ENCODE data around the gene FYTTD1. TPM values are rescaled to one million over a fixed set of nuclear protein-coding genes. Genes with fewer than 3 reads are reported as not detected.

FYTTD1 gene
- total RNA-seq, 1 experiment from 2014 or later, result 45.9 TPM

DNA sequence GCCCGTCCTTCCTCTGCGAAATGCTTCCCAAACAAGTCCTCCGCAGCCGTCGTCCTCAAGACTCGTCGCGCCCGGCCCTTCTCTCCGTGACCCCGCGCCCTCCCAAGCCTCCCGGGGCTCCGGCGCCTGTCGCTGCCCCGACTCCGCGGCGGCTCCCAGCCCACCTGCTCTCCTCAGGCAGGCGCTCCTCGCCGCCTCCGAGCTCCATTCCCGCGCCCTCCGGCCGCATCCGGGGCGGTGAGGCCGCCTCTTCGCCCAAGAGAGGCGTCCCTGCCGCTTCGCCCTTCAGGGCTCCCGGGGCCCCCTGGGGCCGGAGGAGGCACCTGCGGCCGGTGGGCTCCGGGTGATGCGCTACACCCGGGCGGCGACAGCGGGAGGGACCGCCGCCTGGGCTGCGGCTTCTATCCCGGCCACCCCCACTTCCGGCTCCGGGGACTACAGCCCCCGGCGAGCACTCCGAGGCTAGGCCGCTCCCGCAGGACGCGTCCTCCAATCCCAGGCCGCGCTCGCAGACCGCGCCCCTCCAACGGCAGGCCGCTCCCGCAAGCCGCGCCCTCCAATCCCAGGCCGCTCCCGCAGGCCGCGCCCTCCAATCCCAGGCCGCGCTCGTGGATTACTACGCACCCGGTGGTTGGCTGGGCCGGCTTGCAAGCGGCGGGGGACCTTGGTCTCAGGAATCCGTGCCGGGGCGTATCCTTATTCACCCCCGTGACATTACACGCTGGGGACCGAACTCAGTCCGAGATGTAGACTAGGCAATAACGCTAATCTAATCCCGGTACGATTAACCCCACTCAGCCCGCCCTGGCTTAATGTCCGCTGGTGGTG, 13.0 kb upstream of the FYTTD1 start, which contains the start of gene RUBCN:
RUBCN (minus strand) TSS at position 414 of the 828 bp plus-strand sequence; CDS start at position 229, 185 bp downstream.
- Mint-ChIP-seq H3K27ac (ENCODE audit: low read depth, unreplicated experiment) (peak within 1 kb of the TSS; percentile 82), H3K4me1 (ENCODE audit: insufficient read depth, unreplicated experiment) (peaks cover 20% of the 10 kb centered on the region), H3K36me3 (ENCODE audit: insufficient read depth, unreplicated experiment) (no peaks in the 10 kb centered on the region), H3K9me3 (ENCODE audit: unreplicated experiment) (no peaks in the 10 kb centered on the region), H3K27me3 (ENCODE audit: insufficient read depth, unreplicated experiment) (no peaks in the 10 kb centered on the region), H3K4me3 (ENCODE audit: unreplicated experiment) (peak within 1 kb of the TSS; percentile 82)
- BruUV-seq (replicated peaks), result no TSS peak
- peak; percentile 92 for DNase-seq (ENCODE audit: unreplicated experiment)
- TF ChIP-seq CTCF (IDR thresholded peaks at IDR 0.05; ENCODE audit: unreplicated experiment), result no peak
- ChIA-PET POLR2A (interaction anchor here (0.6 to 6.3 kb wide), 7 partner anchors 11 to 65 kb away, joined by 3 to 105 read pairs (median 10); partner anchors contain the start of gene FYTTD1), CTCF (interaction anchor here (0.5 kb wide), 1 partner anchor 214 kb away, joined by 3 read pairs; no protein-coding TSS in a partner anchor)
- intact Hi-C loops (cut with micrococcal nuclease), result loop anchor here (1.0 to 2.0 kb wide), 2 partner anchors 24 to 66 kb away; no protein-coding TSS in a partner anchor

GRCh38 chr3:197737319-197737649, 12.4 kb upstream of the FYTTD1 start:
- Mint-ChIP-seq H3K4me3 (ENCODE audit: unreplicated experiment) (peak overlapping the region; percentile 82), H3K4me1 (ENCODE audit: insufficient read depth, unreplicated experiment) (peaks cover 20% of the 10 kb centered on the region), H3K36me3 (ENCODE audit: insufficient read depth, unreplicated experiment) (no peaks in the 10 kb centered on the region), H3K9me3 (ENCODE audit: unreplicated experiment) (no peaks in the 10 kb centered on the region), H3K27ac (ENCODE audit: low read depth, unreplicated experiment) (peak overlapping the region; percentile 82), H3K27me3 (ENCODE audit: insufficient read depth, unreplicated experiment) (no peaks in the 10 kb centered on the region)
- POLR2A ChIA-PET, result interaction anchor here (0.7 to 6.3 kb wide), 7 partner anchors 11 to 56 kb away, joined by 3 to 105 read pairs (median 4); partner anchors contain the start of gene FYTTD1
- CTCF ChIA-PET, result no interaction called here
- no peak for DNase-seq (ENCODE audit: unreplicated experiment)
- BruUV-seq (replicated peaks), result TSS peak; percentile 82
- no peak for TF ChIP-seq CTCF (IDR thresholded peaks at IDR 0.05; ENCODE audit: unreplicated experiment)
- intact Hi-C loops (cut with micrococcal nuclease), result loop anchor here (1.0 to 2.0 kb wide), 2 partner anchors 25 to 66 kb away; no protein-coding TSS in a partner anchor

GRCh38 chr3:197737749-197738462, 11.8 kb upstream of the FYTTD1 start:
- no TSS peak for BruUV-seq (replicated peaks)
- ChIA-PET POLR2A (interaction anchor here (0.7 to 6.3 kb wide), 7 partner anchors 10 to 55 kb away, joined by 3 to 105 read pairs (median 4); partner anchors contain the start of gene FYTTD1), CTCF (interaction anchor here (0.9 kb wide), 1 partner anchor 11 kb away, joined by 3 read pairs; no protein-coding TSS in a partner anchor)
- Mint-ChIP-seq H3K27ac (ENCODE audit: low read depth, unreplicated experiment) (no peak overlapping the region), H3K4me1 (ENCODE audit: insufficient read depth, unreplicated experiment) (peaks cover 20% of the 10 kb centered on the region), H3K9me3 (ENCODE audit: unreplicated experiment) (no peaks in the 10 kb centered on the region), H3K27me3 (ENCODE audit: insufficient read depth, unreplicated experiment) (no peaks in the 10 kb centered on the region), H3K4me3 (ENCODE audit: unreplicated experiment) (peak overlapping the region; percentile 82), H3K36me3 (ENCODE audit: insufficient read depth, unreplicated experiment) (no peaks in the 10 kb centered on the region)
- intact Hi-C loops (cut with micrococcal nuclease), result loop anchor here (1.0 to 2.0 kb wide), 2 partner anchors 26 to 65 kb away; no protein-coding TSS in a partner anchor
- DNase-seq (ENCODE audit: unreplicated experiment), result no peak
- no peak for TF ChIP-seq CTCF (IDR thresholded peaks at IDR 0.05; ENCODE audit: unreplicated experiment)

DNA sequence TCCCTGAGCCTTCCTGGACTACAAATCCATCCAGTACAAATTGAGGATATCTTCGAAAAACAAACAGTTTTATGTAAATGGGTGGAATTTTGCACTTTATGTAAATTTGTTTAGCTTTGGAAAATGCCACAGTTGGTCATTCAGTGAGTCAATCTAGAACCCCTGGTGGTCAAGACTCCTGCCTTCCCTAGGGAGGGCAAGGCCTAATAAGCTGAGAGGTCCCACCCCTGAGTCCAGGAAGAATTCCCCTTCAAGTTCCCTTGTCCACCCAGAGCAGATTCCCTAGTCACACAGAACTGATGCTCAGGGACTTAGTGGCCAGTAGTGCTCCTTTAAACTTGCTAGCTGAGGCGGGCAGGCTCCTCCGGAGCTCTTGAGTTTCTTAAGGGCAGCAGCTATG, 6.9 kb upstream of the FYTTD1 start:
- no peak for TF ChIP-seq CTCF (IDR thresholded peaks at IDR 0.05; ENCODE audit: unreplicated experiment)
- no peaks in the 10 kb centered on the region for H3K27me3 Mint-ChIP-seq (ENCODE audit: insufficient read depth, unreplicated experiment)
- POLR2A ChIA-PET, result interaction anchor here (0.8 to 2.1 kb wide), 2 partner anchors 16 to 52 kb away, joined by 4 read pairs; no protein-coding TSS in a partner anchor
- peaks cover 7% of the 10 kb centered on the region for H3K36me3 Mint-ChIP-seq (ENCODE audit: insufficient read depth, unreplicated experiment)
- H3K9me3 Mint-ChIP-seq (ENCODE audit: unreplicated experiment), result no peaks in the 10 kb centered on the region
- H3K4me1 Mint-ChIP-seq (ENCODE audit: insufficient read depth, unreplicated experiment), result peaks cover 5% of the 10 kb centered on the region
- H3K27ac Mint-ChIP-seq (ENCODE audit: low read depth, unreplicated experiment), result no peak overlapping the region
- intact Hi-C loops (cut with micrococcal nuclease), result no loop called here
- CTCF ChIA-PET, result no interaction called here
- H3K4me3 Mint-ChIP-seq (ENCODE audit: unreplicated experiment), result no peak overlapping the region
- no TSS peak for BruUV-seq (replicated peaks)
- DNase-seq (ENCODE audit: unreplicated experiment), result no peak
